Left kidney (tissue), 2 donors: Measurements from ENCODE around the gene NDFIP2. TPM values are rescaled to one million over a fixed set of nuclear protein-coding genes. Genes with fewer than 3 reads are reported as not detected.

Experiments
- DNase-seq: peaks from one replicate; pipeline ENCODE4 v3.0.0-alpha.2; 2013
- polyA plus RNA-seq: library from polyadenylated mRNA; unstranded; fragments of 120-200 nt; gene quantifications from one replicate; pipeline ENCODE4 v1.2.1, GENCODE V29; 2013; ENCODE audit not compliant: insufficient read length

NDFIP2 gene
- polyA plus RNA-seq, 1 donor = 56.5 TPM

GRCh38 chr13:79457390-79457789 lies 23.6 kb upstream of the NDFIP2 start:
- no peak for DNase-seq

- DNase-seq = no peak
Observed at GRCh38 chr13:79457948-79458347, 23.0 kb upstream of the NDFIP2 start.

DNA sequence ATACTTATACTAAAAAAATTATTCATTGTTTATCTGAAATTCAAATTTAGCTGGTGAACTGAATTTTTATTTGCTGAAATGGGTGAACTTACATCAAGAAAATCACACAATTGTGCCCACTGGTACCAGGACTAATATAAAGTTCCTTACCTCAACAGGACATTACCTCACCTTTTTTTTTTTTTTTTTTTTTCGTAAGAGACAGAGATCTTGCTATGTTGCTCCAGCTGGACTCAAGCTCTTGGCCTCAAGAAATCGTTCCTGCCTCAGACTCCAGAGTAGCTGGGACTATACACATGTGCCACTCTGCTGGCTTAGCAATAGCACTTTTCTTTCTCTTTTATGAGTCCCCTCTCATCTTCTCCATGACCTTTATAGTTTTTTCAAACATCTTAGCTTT lies 22.5 kb upstream of the NDFIP2 start:
- DNase-seq = no peak

- DNase-seq = no peak
Observed at GRCh38 chr13:79459906-79460305, 21.0 kb upstream of the NDFIP2 start.

DNA sequence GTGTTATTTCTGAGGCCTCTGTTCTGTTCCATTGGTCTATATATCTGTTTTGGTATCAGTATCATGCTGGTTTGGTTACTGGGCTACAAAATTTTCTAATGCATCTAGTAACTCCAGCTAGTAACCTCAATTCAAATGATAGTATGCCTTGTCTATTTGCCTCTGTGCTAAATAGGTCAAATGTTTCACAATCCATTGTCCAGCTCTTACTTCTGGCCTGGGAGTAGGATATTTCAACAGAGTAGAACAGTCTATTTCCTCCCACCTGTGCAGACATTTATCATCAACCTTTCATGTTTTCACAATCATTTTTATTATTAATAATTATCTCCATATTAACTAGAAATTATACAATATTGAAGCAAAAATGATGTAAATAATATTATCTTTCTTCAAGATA lies 18.1 kb upstream of the NDFIP2 start:
- no peak for DNase-seq

DNA sequence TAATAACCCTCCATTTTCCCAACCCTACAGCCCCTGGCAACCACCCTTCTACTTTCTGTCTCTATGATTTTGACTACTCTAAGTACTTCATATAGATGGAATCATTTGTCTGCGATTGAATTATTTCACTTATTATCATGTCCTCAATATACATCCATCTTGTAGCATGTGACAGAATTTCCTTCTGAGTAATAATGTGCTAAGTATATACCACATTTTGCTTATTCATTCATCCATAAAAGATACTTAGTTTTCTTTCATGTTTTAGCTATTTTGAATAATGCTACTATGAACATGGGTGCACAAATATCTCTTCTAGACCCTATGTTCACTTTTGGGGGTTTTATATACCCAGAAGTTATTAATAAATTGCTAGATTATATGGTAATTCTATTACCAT lies 17.4 kb upstream of the NDFIP2 start:
- no peak for DNase-seq

DNA sequence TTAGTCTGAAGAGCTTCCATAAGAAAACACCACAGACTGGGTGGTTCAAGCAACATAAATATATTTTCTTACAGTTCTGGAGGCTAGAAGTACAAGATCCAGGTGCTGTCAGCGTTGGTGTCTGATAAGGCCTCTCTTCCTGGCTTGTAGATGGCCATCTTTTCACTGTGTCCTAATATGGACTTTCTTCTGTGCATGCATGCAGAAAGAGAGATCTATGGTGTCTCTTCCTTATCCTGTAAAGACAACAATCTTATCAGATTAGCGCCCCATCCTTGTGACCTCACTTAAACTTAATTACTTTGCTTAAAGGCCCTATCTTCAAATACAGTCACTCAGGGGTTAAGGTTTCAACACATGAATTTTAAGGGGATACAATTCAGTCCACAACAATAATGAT lies 14.1 kb upstream of the NDFIP2 start:
- DNase-seq = no peak

GRCh38 chr13:79468402-79468801 lies 12.6 kb upstream of the NDFIP2 start:
- DNase-seq = no peak

- DNase-seq = no peak
Observed at GRCh38 chr13:79468819-79469218, 12.1 kb upstream of the NDFIP2 start.

DNA sequence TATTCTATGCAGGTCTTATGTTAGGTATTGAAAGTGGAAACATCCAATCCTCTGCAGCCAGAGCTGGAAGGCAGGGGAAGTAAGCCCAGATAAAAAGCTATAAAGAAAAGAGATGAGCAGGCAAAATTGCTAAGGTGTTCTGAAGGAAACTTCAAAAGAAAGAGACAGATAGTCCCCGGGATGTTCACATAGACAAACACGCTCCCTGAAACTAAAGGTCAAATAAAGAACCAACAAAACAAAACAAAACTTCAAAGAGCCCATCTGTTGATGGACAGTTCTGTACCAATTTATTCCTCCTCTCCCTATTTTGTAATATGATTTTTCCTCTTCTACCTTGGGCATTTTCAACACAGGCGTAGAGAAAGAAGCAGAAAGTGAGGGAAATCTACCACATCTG lies 11.3 kb upstream of the NDFIP2 start:
- no peak for DNase-seq

DNA sequence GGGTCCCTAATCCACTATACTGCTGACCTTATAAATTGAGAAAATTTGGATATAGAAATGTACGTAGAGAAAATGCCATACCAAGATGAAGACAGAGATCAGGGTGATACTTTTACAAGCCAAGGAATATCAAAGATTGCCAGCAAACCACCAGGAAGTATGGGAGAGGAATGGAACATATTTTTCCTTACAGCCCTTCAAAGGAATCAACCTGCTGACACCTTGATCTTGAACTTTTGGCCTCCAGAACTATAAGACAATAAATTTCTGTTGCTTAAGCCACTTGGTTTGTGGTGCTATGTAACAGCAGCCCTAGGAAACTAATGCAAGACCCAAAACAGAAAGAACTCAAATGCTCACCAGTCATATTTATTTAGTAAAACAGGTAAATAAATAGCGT lies 10.3 kb upstream of the NDFIP2 start:
- no peak for DNase-seq

DNA sequence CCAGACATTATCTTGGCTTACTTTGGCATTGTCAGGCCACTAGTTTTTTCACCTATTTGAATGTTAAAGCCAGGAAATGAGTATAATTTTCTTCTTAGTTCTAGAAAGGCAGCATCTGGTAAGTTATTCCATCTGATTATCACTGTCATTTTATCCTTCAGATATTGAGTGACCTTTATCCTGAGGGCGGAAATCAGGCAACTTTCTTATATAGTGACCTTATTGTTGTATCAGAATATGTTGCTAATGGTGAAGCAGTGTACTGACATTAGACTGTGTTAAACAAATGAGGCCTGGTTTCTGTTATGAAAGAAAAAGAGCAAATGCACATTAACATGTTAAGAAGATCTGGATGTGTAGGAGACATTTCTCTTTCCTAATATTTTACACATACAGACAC lies 5.4 kb upstream of the NDFIP2 start:
- DNase-seq = no peak

DNA sequence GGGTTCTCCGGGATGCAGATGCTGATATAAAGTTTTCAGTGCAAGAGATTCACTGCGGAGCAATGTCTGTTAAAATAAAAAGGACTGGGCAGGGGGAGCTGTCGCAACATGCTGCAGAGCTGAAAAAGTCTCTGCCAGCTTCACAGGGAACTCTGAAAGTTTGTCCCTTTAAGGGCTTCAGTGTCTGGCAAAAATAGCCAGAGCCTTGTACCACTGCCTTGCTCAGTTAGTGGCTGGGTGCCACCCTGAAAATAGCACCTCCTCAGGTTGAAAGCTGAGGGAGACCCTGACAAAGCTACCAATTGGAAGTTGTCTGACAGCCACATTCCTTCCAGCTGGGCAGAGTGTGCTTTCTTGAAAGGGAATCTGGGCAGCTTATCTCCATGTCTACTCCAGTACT lies 3.0 kb upstream of the NDFIP2 start:
- no peak for DNase-seq

DNA sequence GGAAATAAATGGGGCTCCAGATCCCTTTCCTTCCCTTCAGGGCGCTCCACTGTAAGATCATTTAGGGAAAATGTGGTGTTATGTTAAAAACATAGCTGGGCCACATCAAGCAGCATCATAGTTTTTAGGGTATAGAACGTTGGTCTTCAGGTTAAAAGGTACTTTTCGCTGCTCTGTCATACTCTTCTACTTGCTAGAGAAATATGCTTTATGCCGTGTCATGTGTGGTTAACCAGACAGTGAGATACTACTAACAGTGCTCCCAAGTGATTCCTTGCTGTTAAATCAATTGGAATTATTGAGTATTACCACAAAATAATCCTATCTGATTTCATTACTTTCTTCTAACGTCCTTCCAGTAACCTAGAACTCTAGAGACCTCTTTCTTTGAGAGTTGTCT lies 1.1 kb upstream of the NDFIP2 start:
- DNase-seq = no peak

DNA sequence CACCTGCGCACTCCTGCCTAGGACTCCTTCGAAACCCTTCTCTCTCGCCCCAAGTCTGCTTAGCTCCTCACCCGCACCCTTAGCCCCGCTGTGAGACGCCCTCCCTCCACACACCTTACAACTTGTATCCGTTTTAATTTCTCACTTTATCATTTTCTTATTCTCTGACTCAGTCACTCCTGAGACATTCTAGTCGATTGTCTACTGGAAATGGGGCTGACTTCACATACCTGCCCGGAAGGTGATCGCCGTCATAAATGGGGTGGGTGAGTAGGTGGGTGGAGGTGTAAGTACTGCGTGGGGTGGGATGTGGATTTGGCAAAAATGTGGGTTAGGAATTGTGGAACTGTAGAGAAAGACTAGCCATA lies 714 bp downstream of the NDFIP2 start:
- DNase-seq = no peak

DNA sequence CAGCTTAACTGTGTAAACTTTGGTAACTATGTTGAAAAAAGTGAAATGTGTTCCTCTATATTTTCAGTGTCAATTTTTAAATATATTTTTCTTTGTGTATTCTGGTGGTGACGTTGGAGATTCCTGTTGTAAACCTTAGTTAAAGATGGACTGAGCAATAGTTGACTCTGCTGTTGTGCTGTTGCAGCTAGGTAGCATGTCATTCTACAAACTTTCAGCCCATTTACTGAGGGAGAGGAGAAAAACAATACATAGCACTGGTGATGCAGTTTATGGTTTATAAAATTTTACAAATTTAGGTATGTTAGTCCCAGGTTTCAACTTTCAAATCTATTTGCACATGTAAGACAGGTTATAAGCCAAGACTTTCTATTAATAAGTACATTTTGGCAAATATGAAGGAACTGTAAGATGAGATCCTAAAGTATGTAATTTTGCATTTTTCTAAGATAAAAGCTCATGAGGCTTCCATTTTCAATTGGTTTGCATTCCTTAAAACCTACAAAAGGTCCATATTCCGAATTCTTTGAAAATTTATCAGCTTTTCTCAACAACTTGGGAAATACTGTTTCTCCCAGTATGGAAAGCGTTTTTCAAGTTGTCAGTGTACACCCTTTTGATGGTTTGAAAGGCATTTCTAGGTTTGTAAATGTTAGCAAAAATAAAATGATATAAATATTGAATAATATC lies 1.5 kb downstream of the NDFIP2 start:
- no peak for DNase-seq

GRCh38 chr13:79483086-79483706 lies 2.2 kb downstream of the NDFIP2 start:
- no peak for DNase-seq

DNA sequence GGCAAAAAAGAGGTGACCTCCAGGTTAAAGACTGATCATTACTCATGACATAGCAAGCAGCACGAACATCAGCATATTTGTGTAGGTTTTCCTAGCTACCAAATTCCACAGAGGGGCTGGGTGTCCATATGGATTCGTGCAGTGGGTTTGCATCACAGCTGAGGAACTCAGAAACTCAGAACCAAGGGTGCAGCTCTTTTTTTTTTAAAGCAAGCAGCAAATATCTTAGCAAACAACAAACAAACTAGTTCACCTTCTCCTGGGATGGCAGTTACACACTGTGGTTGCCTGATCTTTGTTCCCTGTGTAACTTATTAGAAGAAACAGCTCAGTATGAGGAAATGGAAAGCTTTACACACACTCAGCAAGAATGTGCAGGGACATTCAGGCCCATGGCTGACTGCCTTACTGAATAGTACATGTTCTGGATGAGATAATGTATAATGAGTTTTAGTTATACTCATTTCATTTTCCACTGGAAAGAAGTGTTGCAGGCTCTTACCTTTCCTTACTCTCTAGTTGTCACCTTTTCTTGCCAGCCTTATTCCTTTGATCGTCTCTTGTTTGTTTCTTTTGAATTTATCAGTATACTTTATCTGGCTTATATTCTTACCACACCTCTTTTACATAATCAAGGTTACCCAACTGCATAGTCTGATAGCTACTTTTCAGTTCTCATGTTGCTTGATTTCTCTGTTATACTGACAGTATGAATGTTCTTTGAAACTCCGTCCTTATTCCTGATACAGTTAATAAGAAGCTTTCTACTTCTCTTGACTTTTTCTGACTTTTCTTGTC lies 4.3 kb downstream of the NDFIP2 start:
- no peak for DNase-seq

DNA sequence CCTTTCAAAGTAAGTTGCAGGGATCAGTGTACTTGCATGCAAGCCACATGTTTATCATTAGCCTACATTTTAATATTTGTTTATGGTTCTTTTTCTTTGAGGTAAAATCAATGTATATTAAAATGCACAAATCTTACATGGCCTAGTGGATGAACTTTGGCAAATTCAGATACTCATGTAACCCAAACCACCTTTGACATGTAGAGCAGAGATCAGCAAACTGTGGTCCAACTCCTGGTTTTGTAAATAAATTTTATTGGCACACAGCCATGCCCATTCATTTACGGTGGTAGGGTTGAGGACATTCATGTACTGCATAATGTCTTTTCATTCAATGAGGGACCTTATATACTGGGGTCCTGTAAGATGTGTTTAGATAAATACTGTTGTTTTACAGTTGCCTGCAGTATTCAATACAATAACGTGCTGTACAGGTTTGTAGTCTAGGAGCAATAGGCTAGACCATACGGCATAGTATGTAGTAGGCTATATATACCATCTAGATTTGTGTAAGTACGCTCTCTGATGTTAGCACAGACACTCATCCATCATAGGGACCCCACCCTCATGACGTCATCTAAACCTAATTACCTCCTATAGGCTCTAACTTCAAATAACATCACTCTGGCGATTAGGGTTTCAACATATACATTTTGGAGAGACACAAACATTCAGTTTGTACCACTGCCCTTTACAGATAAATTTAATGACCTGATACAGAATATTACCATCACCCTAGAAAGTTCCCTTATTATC lies 5.7 kb downstream of the NDFIP2 start:
- DNase-seq = no peak

- DNase-seq = no peak
Observed at GRCh38 chr13:79490326-79490725, 9.4 kb downstream of the NDFIP2 start.

GRCh38 chr13:79490824-79491223 lies 9.9 kb downstream of the NDFIP2 start:
- no peak for DNase-seq

DNA sequence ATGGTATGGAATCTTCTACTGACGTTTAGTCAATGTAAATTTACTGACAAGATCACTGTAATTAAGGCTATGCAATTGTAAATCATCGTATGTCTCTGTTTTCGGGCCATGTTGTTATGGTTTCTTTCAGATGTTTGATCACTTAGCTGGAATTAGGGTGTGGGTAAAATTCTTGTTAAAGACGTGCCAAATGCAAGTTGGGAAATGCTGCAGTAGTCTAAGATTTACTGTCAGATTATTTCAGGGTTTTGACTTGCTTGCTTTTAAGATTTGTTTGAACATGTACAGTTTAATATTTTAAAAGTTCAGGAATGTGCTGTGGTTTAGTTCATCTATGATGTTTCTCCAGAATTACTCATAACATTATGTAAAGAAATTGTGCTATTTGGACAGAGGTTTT lies 10.8 kb downstream of the NDFIP2 start:
- DNase-seq = no peak

DNA sequence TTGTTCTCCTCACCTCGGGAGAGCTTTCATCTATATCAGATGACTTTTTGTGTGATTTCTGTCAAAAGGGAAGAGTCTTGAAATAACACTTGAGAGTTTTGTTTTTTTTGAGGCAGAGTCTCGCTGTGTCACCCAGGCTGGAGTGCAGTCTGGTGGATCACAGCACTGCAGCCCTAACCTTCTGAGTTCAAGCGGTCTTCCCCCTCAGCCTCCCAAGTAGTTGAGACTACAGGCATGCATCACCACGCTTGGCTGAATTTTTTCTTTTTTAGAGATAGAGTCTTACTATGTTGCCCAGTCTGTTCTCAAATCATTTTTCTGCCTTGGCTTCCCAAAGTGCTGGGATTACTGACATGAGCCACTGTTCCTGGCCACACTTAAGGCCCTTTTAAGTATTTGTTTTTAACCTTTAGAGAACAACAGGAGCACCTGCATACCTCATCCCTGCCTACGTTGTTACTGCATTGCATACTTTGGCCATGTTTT lies 11.4 kb downstream of the NDFIP2 start:
- no peak for DNase-seq
